Posterior vena cava (tissue), 2 donors: ENCODE measurements around the gene LYRM9. TPM values are rescaled to one million over a fixed set of nuclear protein-coding genes. Genes with fewer than 3 reads are reported as not detected.
"Not testable (repeated sequence)": the region's sequence is repeated elsewhere in the genome, so short reads cannot be mapped to it uniquely, and the experiment has no call there.

Experiments used
- DNase-seq: peaks from one replicate; pipeline ENCODE4 v3.0.0-alpha.2; 2020; ENCODE audit warnings: low spot score
- intact Hi-C, 2 donors: fragments of 100-400 bp; cut with DNase I; formaldehyde crosslinking; loops; one replicate each; pipeline versions ENCODE4 v1.14.1 to v1.14.2; 2022 to 2023
- total RNA-seq, 2 donors: library from RNA; stranded (reverse); fragmentation: NEBNext Ultra II Directional; extraction: Animal tissue kit (Norgen Biotek cat#: 25700); gene quantifications; one replicate each; pipeline ENCODE4 v1.2.1, GENCODE V29; 2021
- donor health status: DM: yes; HTN: yes; CAD: no.
- donor health status: DM: yes; HTN: yes; CAD: no.

Gene LYRM9
- total RNA-seq, 2 donors from 2014 or later: 6.0 to 7.8 TPM

GRCh38 chr17:27853091-27853490, 40.1 kb downstream of the LYRM9 start:
- DNase-seq: no peak
- intact Hi-C loops: loop anchor here in 1 of 2 donors (10.0 kb wide), 1 partner anchor 58 kb away; no protein-coding TSS in a partner anchor

GRCh38 chr17:27849474-27850185, 43.5 kb downstream of the LYRM9 start:
- intact Hi-C loops: loop anchor here in 1 of 2 donors (10.0 kb wide), 1 partner anchor 55 kb away; no protein-coding TSS in a partner anchor
- no peak for DNase-seq

- no peak for DNase-seq
- intact Hi-C loops: no loop called here
Measured at GRCh38 chr17:27848931-27849330, 44.2 kb downstream of the LYRM9 start.

- intact Hi-C loops, DNase-seq: not testable (repeated sequence)
Measured at GRCh38 chr17:27846808-27847307, 46.3 kb downstream of the LYRM9 start.

GRCh38 chr17:27846042-27846655, 47.0 kb downstream of the LYRM9 start:
- intact Hi-C loops: no loop called here
- DNase-seq: no peak

GRCh38 chr17:27845264-27846041, 47.7 kb downstream of the LYRM9 start:
- intact Hi-C loops: no loop called here
- no peak for DNase-seq

GRCh38 chr17:27840688-27841087, 52.5 kb downstream of the LYRM9 start:
- DNase-seq: no peak
- intact Hi-C loops: no loop called here

GRCh38 chr17:27840406-27840678, 52.8 kb downstream of the LYRM9 start:
- intact Hi-C loops, DNase-seq: not testable (repeated sequence)

- intact Hi-C loops: loop anchor here in 1 of 2 donors (10.0 kb wide), 1 partner anchor 125 kb away; no protein-coding TSS in a partner anchor
- not testable (repeated sequence) for DNase-seq
Measured at GRCh38 chr17:27839571-27840405, 53.4 kb downstream of the LYRM9 start.

GRCh38 chr17:27838607-27839006, 54.6 kb downstream of the LYRM9 start:
- DNase-seq: not testable (repeated sequence)
- intact Hi-C loops: loop anchor here in 1 of 2 donors (10.0 kb wide), 1 partner anchor 126 kb away; no protein-coding TSS in a partner anchor

GRCh38 chr17:27837769-27838168, 55.4 kb downstream of the LYRM9 start:
- intact Hi-C loops: loop anchor here in 1 of 2 donors (10.0 kb wide), 1 partner anchor 127 kb away; no protein-coding TSS in a partner anchor
- DNase-seq: not testable (repeated sequence)

GRCh38 chr17:27836651-27837050, 56.5 kb downstream of the LYRM9 start:
- no peak for DNase-seq
- intact Hi-C loops: loop anchor here in 1 of 2 donors (10.0 kb wide), 1 partner anchor 128 kb away; no protein-coding TSS in a partner anchor

GRCh38 chr17:27834571-27834970, 58.6 kb downstream of the LYRM9 start:
- no peak for DNase-seq
- intact Hi-C loops: loop anchor here in 1 of 2 donors (10.0 kb wide), 1 partner anchor 130 kb away; no protein-coding TSS in a partner anchor

- no peak for DNase-seq
- intact Hi-C loops: loop anchor here in 1 of 2 donors (10.0 kb wide), 1 partner anchor 132 kb away; no protein-coding TSS in a partner anchor
Measured at GRCh38 chr17:27832831-27833230, 60.3 kb downstream of the LYRM9 start.

GRCh38 chr17:27829888-27830287, 63.3 kb downstream of the LYRM9 start:
- DNase-seq: not testable (repeated sequence)
- intact Hi-C loops: loop anchor here in 1 of 2 donors (10.0 kb wide), 1 partner anchor 135 kb away; no protein-coding TSS in a partner anchor

- intact Hi-C loops, DNase-seq: not testable (repeated sequence)
Measured at GRCh38 chr17:27829143-27829711, 63.9 kb downstream of the LYRM9 start.
